Body of pancreas (tissue), 4 donors: ENCODE data around the gene IDE. TPM values are rescaled to one million over a fixed set of nuclear protein-coding genes. Genes with fewer than 3 reads are reported as not detected.

Experiments
- ATAC-seq: fragments of 150-250 bp; one replicate; pipeline ENCODE4 v1.9.1; 2016
- DNase-seq, 4 donors: peaks; one replicate each; pipeline ENCODE4 v3.0.0-alpha.2; 2019
- H3K27ac ChIP-seq, 4 donors: fragments of 200-600 bp; sonication (generic); 1 replicate in 3 of 4; 2 replicates in 1 of 4; pipeline versions ENCODE4 v1.5.1 to v1.6.1; 2016 to 2019; ENCODE audit warnings: mild to moderate bottlenecking in 1 of 4, mixed read lengths in 1 of 4, moderate library complexity in 1 of 4
- H3K27me3 ChIP-seq, 2 donors: fragments of 200-600 bp; sonication (generic); one replicate each; pipeline ENCODE4 v1.6.0; 2016; ENCODE audit warnings: mild to moderate bottlenecking in 1 of 2
- H3K36me3 ChIP-seq, 2 donors: fragments of 200-600 bp; sonication (generic); replicated peaks in 1 of 2; 2 replicates each; pipeline ENCODE4 v1.5.1; 2016; ENCODE audit warnings: low read depth in 2 of 2; ENCODE audit not compliant: insufficient read depth in 1 of 2
- H3K4me1 ChIP-seq: fragments of 200-600 bp; sonication (generic); one replicate; pipeline ENCODE4 v1.6.0; 2016
- H3K4me3 ChIP-seq, 2 donors: fragments of 200-600 bp; sonication (generic); 1 replicate in 1 of 2; 2 replicates in 1 of 2; pipeline ENCODE4 v1.5.1; 2016 to 2019
- H3K9me3 ChIP-seq, 3 donors: fragments of 200-600 bp; sonication (generic); 1 replicate in 2 of 3; 2 replicates in 1 of 3; pipeline ENCODE4 v1.5.1; 2016
- POLR2A ChIP-seq, 3 donors: fragments of 450-650 bp; IDR thresholded peaks; one replicate each; pipeline ENCODE4 v1.6.1; 2016; ENCODE audit warnings: antibody characterized with exemption in 3 of 3, mild to moderate bottlenecking in 2 of 3
- WGBS, 2 donors: methylation state at CpG; one replicate each; pipeline ENCODE4 v1.1.5; 2017; 5-methylcytosine and 5-hydroxymethylcytosine counted together
- intact Hi-C: fragments of 100-400 bp; cut with DNase I; formaldehyde crosslinking; loops from one replicate; pipeline ENCODE4 v1.15.1; 2023
- total RNA-seq, 2 donors: library from RNA; depleted of rRNA; stranded (reverse); fragments of >200 nt; gene quantifications; one replicate each; pipeline ENCODE4 v1.1.0, GENCODE V29; 2016
- TF ChIP-seq, protein P1 (sequence below), 7 experiments: fragments of 450-650 bp in 4 of 7; fragments of 200-600 bp in 3 of 7; sonication (generic) in 3 of 7; IDR thresholded peaks; one replicate each; pipeline ENCODE4 v1.5.1; 2016 to 2019; ENCODE audit warnings: antibody characterized with exemption in 7 of 7

The IDE gene
- total RNA-seq, 2 donors from 2014 or later = 13.8 to 19.5 TPM

DNA sequence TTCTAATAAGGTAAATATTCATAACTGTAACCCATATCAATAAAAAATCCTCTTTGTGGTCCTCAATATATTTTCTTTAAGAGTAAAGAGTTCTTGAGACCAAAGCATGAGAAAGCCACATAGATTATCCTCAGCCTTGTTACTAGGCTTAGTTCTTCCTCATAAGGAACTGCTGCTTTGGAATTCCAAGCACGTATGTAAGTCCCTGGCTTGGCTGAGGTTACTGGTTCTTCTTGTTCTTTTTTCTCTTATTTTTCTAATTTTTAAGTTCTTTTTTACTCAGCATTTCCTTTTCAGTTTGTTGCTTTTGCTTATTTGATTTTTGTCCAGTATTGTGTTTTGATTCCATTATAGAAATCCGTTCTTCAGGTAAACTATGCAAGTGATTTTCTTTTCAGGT lies 155.7 kb downstream of the IDE start:
- H3K9me3 ChIP-seq = no peaks in the 10 kb centered on the region
- no peak for TF ChIP-seq POLR2A (IDR thresholded peaks at IDR 0.05)
- no peaks in the 10 kb centered on the region for H3K4me1 ChIP-seq
- intact Hi-C loops = no loop called here
- no peaks in the 10 kb centered on the region for H3K27me3 ChIP-seq
- no peak overlapping the region for H3K4me3 ChIP-seq
- H3K36me3 ChIP-seq = no peaks in the 10 kb centered on the region
- 81 to 92% methylated on average over 2 of the region's 2 CpGs for WGBS, 2 donors
- no peak for DNase-seq
- no peak overlapping the region for H3K27ac ChIP-seq
- no peak for ATAC-seq

DNA sequence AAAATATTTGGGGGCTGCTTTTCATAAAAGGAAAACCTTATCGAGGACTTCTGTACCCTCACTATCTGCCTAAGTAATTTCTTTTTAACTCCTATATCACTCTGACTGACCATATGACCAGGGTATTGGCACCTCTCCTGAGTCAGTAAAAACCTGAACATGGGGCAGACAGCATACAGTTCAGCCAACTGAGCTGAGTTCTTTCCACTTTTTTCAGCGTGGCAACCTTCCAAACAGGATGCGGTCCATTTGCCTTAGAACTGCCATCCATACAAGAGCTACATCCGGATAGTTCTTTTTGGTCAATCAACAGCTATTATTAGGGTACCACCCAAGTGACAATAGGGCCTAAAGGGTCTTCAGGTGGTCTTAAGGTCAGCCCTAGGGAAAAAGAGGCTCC lies 160.4 kb downstream of the IDE start:
- H3K4me1 ChIP-seq = no peaks in the 10 kb centered on the region
- intact Hi-C loops = no loop called here
- no peaks in the 10 kb centered on the region for H3K27me3 ChIP-seq
- H3K4me3 ChIP-seq = no peak overlapping the region
- H3K36me3 ChIP-seq = no peaks in the 10 kb centered on the region
- no peak overlapping the region for H3K27ac ChIP-seq
- no peaks in the 10 kb centered on the region for H3K9me3 ChIP-seq
- ATAC-seq (no peak), DNase-seq (no peak)
- WGBS, 2 donors = 78 to 83% methylated on average over 4 of the region's 4 CpGs
- TF ChIP-seq POLR2A (IDR thresholded peaks at IDR 0.05) = no peak
- TF ChIP-seq, protein P1, sequence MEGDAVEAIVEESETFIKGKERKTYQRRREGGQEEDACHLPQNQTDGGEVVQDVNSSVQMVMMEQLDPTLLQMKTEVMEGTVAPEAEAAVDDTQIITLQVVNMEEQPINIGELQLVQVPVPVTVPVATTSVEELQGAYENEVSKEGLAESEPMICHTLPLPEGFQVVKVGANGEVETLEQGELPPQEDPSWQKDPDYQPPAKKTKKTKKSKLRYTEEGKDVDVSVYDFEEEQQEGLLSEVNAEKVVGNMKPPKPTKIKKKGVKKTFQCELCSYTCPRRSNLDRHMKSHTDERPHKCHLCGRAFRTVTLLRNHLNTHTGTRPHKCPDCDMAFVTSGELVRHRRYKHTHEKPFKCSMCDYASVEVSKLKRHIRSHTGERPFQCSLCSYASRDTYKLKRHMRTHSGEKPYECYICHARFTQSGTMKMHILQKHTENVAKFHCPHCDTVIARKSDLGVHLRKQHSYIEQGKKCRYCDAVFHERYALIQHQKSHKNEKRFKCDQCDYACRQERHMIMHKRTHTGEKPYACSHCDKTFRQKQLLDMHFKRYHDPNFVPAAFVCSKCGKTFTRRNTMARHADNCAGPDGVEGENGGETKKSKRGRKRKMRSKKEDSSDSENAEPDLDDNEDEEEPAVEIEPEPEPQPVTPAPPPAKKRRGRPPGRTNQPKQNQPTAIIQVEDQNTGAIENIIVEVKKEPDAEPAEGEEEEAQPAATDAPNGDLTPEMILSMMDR (IDR thresholded peaks at IDR 0.05) = no peak

DNA sequence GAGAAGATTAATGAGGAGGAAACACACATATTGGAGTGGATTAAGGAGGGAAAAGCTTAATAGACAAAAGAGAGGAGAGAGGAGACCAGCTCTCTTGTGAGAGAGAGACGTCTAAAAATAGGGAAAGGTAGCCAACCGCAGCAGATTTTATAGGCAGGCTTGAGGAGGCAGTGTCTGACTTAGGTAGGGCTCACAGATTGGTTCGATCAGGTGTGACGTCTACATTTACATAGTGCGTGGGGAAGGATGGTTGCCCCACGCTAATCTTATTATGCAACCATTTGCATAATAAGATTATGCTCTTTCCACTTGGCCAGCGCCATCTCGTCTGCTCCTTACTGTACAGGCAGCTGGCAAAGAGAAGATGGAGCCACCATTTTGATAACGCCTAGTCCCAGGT lies 160.9 kb downstream of the IDE start:
- no peaks in the 10 kb centered on the region for H3K4me1 ChIP-seq
- DNase-seq = no peak
- H3K27me3 ChIP-seq = no peaks in the 10 kb centered on the region
- H3K9me3 ChIP-seq = no peaks in the 10 kb centered on the region
- WGBS, 2 donors = 72 to 73% methylated on average over 9 of the region's 9 CpGs
- intact Hi-C loops = no loop called here
- no peak overlapping the region for H3K4me3 ChIP-seq
- TF ChIP-seq, protein P1 (IDR thresholded peaks at IDR 0.05) = no peak
- no peak for TF ChIP-seq POLR2A (IDR thresholded peaks at IDR 0.05)
- H3K27ac ChIP-seq = no peak overlapping the region
- H3K36me3 ChIP-seq = no peaks in the 10 kb centered on the region
- ATAC-seq = no peak

DNA sequence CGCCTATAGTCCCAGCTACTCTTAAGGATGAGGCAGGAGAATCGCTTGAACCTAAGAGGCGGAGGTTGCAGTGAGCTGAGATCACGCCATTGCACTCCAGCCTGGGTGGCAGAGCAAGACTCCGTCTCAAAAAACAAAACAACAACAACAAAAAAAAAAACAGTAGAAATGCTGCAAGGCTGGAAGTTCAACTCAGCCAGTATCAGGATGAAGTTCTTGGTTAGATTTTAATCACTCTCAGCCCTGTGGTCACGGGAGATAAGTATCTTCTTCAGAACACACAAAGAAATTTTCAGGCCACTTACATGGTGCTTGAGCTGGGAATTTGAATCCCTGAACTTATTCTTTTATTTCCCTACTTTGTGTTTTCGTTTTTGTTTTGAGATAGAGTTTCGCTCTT lies 162.5 kb downstream of the IDE start:
- intact Hi-C loops = no loop called here
- DNase-seq (no peak), ATAC-seq (no peak)
- Histone ChIP-seq H3K36me3 (no peaks in the 10 kb centered on the region), H3K27me3 (no peaks in the 10 kb centered on the region), H3K4me1 (no peaks in the 10 kb centered on the region), H3K9me3 (no peaks in the 10 kb centered on the region), H3K4me3 (no peak overlapping the region), H3K27ac (no peak overlapping the region)
- WGBS, 2 donors = 82% methylated on average over 8 of the region's 8 CpGs
- TF ChIP-seq, protein P1 (IDR thresholded peaks at IDR 0.05) = no peak
- TF ChIP-seq POLR2A (IDR thresholded peaks at IDR 0.05) = no peak

DNA sequence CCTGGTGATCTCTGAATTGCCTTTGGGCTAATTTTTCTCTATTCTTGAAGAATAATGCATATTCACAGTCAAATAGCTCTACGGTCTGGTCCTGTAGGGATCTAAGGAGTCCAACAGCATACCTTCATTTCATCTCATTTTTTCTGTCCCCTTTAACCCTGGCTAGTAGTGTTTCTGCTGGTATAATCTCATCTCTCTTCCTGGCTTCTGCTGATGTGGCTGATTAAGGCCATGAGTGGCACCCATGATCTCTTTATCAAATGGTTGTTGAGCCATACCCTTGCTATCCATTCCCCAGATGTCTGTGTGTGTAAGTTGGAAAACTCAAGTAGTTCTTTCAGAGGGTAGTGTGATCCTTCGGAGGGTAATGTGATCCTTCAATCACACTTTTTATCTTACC lies 163.4 kb downstream of the IDE start:
- no peaks in the 10 kb centered on the region for H3K27me3 ChIP-seq
- WGBS, 2 donors = 86 to 93% methylated on average over 2 of the region's 2 CpGs
- ATAC-seq = no peak

More for the DNA sequence above, 163.4 kb downstream of the IDE start:
- no peak overlapping the region for H3K4me3 ChIP-seq
- intact Hi-C loops = no loop called here
- no peaks in the 10 kb centered on the region for H3K9me3 ChIP-seq
- H3K36me3 ChIP-seq = no peaks in the 10 kb centered on the region
- DNase-seq = no peak
- no peak overlapping the region for H3K27ac ChIP-seq
- no peak for TF ChIP-seq POLR2A (IDR thresholded peaks at IDR 0.05)
- TF ChIP-seq, protein P1 (IDR thresholded peaks at IDR 0.05) = no peak
- no peaks in the 10 kb centered on the region for H3K4me1 ChIP-seq
